EH (cell line): ENCODE data around the gene MRPS12.

ENCODE experiments used
- DNase-seq: peaks from one replicate; pipeline ENCODE4 v3.0.0-alpha.2; 2015; ENCODE audit warnings: low read depth

Gene MRPS12

DNA sequence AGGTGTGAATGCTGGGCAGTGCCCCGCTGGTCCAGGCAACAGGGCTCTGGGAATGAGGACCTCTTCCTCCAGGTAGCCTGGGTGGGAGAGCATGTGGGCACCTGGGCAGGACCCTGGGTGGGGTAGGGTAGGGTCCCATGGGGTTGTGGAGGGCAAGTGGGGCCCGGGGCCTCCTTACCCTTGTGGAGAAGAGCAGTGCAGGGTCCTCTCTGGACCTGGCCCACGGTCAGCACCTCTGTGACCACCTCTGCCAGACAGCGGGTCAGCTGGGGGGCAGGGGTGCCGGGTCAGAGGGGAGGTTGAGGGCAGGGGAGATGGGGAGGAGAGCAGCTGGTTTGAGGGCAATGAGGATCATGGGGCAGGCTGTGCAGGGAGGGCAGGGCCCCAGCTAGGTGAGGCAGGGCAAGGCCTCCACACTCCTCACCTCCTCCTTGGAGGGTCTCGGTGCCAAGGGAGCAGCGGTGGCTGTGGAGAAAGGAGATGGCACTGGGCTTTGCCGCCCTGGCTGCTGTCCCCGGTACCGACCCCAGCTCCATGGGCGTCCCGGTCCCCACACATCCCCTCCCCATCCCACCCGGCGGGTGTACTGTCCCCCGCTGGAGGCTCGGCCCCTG is 19.2 kb upstream of the MRPS12 start:
- DNase-seq, result no peak

DNA sequence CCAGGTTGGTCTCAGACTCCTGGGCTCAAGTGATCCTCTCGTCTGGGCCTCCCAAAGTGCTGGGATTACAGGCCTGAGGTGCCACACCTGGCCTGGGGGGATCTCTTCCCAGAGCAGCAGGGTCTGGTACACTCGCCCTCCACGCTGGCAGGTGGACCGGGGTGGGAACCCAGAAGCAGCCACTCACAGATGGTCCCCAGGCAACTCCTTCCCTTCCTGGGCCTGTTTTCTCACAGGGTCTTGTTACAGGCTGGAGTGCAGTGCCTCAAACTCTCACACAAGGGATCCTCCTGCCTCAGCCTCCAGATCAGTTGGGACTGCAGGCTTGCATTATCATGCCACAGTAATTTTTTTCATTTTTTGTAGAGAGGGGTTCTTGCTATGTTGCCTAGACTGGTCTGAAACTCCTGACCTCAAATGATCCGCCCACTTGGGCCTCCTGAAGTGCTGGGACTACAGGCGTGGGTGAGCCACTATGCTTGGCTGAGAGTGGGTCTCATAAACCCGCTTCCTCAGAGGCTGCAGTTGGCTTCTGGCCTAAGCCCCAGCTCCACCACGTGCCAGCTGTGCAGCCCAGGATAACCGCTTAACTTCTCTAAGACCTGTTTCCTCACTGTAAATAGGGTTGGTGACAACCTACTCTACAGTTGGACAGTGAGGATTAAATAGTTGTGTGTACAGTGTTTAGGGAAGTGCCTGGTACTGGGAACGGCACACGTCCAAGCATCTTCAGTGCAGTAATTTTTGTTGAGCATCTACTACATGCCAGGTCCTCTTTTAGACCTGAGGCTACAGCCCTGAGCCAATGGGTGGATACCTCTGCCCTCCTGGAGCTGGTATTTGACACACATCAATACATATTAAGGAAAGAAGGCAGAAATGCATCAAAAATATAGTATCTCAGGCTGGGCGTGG is 17.9 kb upstream of the MRPS12 start:
- DNase-seq, result no peak

DNA sequence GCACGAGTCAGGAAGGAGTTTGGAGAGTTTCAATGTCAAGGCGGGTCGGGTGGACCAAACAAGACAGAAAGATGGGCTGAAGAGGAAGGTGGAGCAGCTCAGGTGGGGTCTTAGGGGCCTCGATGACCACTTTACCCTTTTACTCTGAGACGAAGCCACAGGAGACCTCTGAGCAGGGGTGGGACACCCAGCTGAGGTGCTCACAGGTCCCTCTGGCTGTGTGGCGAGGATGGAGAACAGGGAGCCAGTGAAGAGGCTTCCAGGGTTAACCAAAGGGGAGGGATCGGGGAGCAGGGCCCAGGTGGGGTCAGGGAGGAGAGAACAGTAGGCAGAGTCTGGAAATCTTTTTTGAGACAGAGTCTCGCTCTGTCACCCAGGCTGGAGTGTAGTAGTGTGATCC is 16.8 kb upstream of the MRPS12 start:
- DNase-seq, result no peak

DNA sequence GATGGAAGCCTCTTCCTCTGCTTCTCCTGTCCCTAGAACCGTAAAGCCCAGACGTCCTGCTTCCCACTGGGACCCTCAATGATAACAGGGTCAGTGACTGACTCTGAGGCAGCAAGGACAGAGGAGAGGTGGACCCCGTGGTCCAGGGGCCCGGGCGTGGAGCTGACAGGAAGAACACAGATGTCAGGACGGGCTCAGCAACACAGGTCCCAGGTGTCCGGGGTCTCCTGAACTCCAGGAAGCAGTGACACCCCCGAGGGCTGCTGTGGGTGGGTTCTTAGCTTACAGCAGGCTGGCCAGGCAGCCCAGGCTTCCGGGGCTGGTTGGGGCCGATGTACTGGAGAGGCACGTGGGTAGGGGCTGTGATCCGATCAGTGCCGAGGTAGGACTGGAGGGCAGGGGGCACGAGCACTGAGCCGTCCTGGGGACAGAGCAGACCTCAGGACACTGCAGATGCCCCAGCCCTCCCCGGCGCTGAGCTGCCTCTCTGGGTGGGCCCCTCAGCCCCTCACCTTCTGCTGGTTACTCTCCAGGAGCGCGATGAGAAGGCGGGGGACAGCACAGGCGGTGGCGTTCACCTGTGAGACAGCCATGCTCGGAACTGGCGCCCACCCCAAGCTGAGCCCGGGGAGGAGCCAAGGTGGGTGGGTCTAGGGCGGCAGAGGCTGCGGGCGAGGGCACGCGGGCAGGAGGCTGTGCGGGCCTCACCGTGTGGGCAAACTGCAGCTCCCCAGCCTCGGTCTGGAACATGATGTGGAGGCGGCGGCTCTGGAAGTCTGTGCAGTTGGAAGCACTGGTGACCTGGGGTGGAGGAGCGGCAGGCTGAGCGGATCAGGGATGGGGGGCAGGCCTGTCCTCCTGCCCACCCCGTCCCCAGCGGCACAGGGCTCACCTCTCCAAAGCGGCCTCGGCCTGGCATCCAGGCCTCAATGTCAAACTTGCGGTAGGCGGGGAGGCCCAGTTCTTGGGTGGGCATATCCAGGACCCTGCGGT is 15.1 kb upstream of the MRPS12 start:
- DNase-seq, result no peak

DNA sequence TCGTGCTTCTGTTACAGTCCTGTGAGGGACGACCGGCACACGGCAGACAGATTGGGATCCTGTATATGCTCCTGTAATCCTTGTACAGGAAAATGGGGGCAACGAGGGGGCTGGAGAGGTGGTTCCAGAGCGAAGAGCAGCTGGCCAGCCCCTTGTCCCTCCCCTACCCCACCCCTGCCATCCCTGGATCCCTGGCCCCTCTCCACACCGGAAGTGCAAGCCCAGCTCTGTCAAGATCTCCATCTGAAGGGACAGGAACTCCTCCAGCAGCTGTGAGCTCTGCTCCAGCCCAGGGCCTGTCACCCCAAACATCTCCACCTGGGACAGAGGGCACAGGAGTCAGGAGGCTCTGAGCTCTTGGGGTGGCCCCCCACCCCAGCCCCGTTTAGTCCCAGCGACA is 13.2 kb upstream of the MRPS12 start:
- no peak for DNase-seq

DNA sequence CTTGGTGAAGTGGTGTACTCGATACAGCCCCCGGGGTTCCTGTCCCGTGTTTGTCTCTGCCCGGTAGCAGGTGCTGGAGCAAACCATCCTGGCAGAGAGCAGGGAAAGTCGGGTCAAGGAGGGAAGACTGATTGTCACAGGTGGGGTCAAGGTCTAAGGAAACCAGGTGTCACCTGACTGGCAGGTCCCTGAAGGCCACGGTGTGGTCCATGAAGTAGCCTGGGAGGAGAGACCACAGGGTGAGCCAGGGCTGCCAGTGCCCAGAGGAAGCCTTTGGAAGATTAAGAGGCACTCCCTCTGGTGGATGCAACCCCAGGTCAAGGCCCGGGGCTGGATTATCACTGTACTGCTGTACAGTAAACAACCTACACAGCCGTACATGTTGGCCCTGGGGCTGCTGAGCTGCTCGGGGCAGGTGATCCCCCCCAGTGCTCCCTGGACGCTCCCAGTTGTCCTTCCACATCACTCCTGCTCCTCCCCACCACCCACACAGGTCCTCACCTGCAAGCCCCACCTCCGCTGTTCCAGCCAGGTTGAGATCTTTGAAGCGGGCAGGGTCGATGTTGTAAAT is 12.7 kb upstream of the MRPS12 start:
- DNase-seq, result peak; percentile 21

DNA sequence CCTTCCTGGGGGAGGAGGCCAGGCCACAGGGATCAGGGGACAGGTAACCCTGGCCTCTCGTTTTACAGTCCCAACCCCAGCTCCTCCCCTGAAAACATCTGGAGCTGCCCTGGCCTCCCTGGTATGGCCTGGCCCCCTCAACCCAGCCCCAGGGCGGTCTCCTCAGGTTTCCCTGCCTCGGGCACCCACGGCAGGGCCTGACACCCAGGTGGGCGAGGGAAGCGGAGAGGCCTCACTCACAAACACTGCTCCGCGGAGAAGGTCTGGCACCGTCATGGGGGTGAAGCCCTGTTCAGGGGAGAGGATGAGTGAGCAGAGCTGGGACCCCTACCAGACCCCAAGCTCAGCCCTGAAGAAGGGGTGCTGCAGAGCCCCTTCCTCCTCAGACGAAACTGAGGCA is 12.2 kb upstream of the MRPS12 start:
- DNase-seq, result no peak

DNA sequence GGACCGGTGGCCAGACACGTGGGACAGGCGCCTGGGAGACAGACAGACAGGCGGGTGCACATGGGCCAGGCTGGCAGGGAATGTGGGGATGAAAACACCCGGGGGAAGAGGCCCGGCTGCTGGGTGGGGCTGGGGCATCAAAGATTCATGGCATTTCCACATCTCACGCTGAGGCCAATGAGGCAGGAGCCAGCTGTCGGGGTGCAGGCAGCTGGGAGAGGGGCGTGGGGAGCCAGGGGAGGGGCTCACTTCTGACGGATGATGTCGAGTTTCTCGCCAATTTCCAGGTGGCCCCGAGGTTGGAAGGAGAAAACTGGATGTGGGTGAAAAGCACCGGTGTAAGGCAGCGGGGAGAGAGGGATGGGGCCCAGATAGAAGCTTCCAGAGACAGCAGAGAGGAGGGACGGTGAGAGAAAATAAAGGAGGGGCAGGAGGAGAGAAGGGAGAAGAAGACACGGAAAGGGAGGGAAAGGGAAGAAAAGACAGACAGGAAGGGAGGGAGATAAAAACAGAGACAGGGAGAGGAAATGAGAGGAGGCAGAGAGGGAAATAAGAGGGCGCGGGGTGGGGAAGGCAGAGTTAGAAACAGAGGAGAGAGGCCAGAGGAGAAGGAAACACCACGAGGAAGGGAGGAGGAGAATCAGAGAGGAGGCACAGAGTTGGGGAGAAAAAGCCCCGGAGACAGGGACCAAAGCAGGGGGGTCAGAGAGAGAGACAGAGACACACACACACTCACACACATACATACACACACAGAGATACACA is 10.7 kb upstream of the MRPS12 start:
- DNase-seq, result no peak

DNA sequence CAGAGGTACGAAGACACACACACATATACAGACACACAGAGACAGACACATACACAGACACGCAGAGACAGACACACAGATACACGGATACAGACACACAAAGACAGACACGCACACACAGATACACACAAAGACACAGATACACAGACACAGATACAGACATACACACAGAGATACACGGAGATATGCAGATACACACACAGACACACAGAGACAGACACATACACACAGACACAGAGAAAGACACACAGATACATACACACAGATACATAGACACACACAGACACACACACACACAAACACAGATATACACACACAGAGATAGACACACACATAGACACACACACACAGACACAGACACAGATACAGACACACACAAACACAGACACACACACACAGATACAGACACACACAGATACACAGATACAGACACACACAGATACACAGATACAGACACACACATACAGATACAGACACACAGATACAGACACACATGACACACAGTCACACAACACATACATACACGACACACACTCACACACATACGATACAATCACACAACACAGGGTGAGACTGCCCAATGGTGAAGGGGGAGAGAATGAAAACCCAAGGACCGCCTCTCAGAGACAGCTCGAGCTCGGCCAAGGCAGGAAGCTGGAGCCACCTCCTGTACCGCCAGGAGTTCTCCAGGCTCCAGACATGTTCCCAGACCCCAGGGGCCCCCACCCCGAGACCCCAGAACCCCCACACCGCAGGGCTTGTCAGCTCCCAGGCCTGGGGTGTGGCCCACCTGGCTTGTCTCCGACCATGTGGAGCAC is 9.9 kb upstream of the MRPS12 start:
- DNase-seq, result no peak

DNA sequence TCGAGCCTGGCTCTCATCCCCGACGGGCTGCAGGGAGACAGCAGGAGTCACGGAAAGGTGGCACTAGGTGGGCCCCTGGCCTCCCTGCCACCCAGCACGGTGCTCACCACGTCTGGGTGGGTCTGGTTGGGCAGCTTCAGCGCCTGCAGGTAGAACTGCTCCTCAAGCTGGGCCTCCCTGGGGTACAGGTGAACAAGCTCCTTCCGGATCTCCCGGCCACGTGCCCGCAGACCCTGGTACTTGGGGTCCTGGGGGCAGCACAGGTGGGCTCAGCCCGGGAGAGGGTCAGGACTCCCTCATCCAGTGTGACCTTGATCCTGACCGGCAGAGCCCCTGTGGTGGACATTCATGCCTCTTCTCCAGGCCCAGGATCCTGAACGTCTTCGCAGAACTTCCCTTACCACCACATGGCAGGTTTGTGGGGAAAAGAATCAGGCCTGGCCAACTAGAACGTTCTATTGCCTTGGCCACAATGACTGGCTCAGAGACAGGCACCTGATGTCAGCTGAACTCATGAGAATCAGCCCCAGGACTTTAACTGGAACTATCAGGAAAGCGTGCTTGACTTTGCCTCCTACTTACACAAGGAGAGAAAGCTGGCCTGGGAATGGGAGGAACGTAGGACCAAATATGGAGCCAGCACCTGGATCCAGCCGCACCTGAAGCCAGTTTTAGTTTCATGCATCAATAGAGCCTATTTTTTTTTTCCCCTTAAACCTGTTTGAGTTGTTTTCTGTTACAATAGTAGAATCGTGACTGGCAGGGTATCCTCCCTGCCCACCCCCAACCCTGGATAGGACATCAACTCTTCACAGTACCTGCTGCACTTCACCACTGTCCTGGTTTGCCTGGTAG is 9.1 kb upstream of the MRPS12 start:
- no peak for DNase-seq

DNA sequence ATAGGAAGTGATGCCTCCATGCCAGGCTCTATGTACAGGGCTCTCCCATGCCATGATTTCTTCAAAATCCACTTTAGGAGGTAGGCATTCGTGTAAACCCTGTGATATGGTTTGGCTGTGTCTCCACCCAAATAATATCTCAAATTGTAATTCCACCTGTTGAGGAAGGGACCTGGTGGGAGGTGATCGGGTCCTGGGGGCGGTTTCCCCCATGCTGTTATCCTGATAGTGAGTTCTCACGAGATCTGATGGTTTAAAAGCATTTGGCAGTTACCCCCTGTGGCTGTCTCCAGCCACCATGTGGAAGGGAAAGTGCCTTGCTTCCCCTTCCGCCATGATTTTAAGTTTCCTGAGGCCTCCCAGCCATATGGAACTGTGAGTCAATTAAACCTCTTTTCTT is 8.3 kb upstream of the MRPS12 start:
- no peak for DNase-seq

DNA sequence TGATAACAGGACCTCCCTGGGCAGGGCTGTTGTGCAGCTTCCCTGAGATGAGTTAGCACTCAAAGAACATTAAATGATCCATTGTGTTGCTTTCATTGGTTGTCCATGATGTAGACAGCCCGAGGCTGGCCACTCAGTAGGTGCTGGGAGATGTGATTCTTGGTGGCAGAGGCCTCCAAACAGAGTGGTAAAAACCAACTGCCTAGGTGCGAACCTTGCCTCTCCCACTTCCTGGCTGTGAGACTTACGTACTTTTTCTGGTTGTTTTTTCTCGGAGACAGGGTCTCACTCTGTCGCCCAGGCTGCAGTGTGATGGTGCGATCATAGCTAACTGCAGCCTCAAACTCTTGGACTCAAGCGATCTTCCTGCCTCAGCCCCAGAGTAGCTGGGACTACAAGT is 6.4 kb upstream of the MRPS12 start:
- no peak for DNase-seq

DNA sequence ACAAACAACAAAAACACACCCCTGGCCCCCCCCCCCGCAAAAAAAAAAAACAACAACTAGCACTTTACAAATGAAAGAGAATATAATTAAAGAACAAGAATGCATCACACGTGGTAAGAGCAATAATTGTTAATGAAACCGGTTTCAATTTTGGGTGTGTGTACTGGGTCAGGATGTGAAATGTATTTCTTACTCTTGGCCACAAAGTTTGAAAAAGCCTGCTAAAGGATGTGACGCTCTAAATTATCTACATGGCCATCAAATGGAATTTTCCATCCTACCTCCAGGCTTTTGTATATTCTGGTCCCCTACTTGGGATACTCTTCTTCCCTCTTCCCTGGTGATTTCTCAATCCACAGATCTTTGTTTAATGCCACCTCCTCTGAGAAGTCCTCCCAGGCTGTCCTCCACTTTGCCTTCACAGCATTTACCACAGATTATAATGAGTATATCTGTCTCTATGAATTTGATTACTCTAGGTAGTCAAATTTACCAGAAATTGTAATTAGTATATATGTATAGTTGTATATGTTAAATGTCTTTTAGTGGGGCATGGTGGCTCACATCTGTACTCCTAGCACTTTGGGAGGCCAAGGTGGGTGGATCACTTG is 2.2 kb upstream of the MRPS12 start:
- DNase-seq, result no peak

DNA sequence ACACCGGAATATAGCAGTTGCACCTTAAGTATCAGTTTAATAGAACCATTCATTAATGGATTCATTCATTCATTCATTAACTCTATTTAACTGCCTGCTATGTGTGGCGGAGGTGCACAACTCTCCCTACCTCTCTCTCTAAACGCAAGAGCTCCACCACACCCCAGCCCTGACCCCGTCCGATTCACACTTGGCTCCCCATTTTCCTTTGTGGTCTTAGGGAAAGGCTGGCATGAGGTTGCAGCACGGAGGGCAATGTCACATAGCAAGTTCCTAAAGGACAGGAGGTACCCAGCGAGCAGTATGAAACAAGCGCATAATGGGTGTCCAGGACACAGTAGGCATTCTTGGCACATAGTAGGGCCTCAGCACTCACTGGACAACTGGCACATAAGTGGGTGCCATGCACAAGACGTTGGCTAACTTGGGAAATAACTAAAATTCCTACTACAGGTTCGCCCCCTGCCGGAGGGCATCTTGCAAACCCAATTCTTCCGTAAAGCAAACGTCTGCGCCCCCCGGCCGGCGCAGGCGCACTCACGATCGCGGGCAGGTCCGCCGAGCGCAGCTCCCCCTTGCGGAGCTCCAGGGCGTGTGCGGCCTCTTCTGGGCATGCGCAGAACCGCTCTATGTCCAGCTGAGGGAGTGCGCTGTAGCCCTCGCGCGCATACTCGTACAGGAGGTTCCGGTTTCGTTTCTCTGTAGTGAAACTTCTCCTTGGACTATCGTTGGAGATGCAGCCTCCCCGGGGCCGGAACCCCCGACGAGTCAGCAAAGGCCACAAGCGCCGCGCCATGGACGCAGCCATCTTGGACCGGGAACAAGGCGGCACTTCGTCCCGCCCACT is 592 bp upstream of the MRPS12 start, which contains the start of gene SARS2:
Gene SARS2, minus strand, starts transcription at position 835 of the 847 bp plus-strand sequence. Its CDS starts 27 bp downstream, at position 808.
- DNase-seq, result peak; percentile 94

DNA sequence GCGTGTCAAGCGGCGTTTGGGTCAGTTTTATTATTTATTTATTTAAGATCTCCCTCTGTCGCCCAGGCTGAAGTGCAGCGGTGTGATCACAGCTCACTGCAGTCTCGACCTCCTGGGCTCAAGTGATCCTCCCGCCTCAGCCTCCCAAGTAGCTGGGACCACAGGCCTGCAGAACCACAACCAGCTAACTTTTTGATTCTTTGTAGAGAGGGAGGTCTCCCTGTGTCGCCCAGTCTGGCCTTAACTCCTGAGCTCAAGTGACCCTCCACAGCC is 713 bp downstream of the MRPS12 start:
- DNase-seq, result no peak

DNA sequence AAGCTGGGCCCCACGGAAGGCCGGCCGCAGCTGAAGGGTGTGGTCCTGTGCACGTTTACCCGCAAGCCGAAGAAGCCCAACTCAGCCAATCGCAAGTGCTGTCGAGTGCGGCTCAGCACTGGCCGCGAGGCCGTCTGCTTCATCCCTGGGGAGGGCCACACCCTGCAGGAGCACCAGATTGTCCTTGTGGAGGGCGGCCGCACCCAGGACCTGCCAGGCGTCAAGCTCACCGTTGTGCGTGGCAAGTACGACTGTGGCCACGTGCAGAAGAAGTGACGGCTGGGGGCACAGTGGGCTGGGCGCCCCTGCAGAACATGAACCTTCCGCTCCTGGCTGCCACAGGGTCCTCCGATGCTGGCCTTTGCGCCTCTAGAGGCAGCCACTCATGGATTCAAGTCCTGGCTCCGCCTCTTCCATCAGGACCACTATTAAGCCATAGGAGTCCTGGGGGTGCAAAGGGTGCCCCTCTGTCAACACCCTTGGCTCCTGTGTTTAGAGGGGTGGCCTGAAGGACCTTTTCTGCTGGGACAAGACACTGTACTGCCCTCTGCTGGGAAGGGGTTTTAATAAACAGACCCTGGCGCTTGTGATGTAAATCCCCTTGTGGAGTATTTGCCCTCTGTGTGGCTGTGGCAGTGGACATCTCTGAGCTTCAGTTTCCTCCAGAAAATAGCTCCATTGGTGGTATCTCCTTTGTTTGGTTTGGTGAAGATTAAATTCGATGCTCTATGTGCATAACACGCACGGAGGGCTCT is 1.9 kb downstream of the MRPS12 start:
- peak; percentile 55 for DNase-seq

DNA sequence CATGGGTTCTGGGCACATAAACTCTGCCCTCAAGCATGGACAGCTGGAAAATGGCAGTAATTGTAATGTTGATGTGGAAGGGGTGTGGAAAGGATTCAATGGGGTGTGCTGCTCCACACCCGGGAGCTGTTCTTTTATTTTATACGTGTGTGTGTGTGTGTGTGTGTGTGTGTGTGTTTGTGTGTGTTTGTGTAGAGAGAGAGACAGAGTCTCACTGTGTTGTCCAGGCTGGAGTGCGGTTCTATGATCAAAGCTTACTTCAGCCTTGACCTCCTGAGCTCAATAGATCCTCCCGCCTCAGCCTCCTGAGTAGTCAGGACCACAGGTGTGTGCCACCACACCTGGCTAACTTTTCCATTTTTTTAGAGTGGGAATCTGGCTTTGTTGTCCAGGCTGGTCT is 2.8 kb downstream of the MRPS12 start:
- DNase-seq, result no peak
